Urinary bladder (tissue), 4 donors: ENCODE data around the gene GPR137. TPM values are rescaled to one million over a fixed set of nuclear protein-coding genes. Genes with fewer than 3 reads are reported as not detected.
"Not testable (repeated sequence)": the region's sequence is repeated elsewhere in the genome, so short reads cannot be mapped to it uniquely, and the experiment has no call there.

Experiments
- DNase-seq: peaks from one replicate; pipeline ENCODE4 v3.0.0-alpha.2; 2015; ENCODE audit errors: extremely low spot score
- H3K27ac ChIP-seq: one replicate; pipeline ENCODE4 v1.5.1; 2013; ENCODE audit warnings: low read depth, mild to moderate bottlenecking, moderate library complexity
- H3K36me3 ChIP-seq: one replicate; pipeline ENCODE4 v1.6.1; 2013; ENCODE audit warnings: mild to moderate bottlenecking, moderate library complexity; ENCODE audit not compliant: insufficient read depth
- H3K4me1 ChIP-seq: one replicate; pipeline ENCODE4 v1.6.1; 2013; ENCODE audit warnings: mild to moderate bottlenecking, moderate library complexity; ENCODE audit not compliant: insufficient read depth
- H3K4me3 ChIP-seq: one replicate; pipeline ENCODE4 v1.5.1; 2013; ENCODE audit warnings: low read depth, low read length
- WGBS: extraction: QIAGEN DNeasy Blood & Tissue Kit; methylation state at CpG from one replicate; pipeline ENCODE4 v1.1.7; 2013; 5-methylcytosine and 5-hydroxymethylcytosine counted together
- polyA plus RNA-seq: library from polyadenylated mRNA; stranded (reverse); fragments of 200-250 nt; gene quantifications from one replicate; pipeline ENCODE4 v1.2.3, GENCODE V29; 2013
- total RNA-seq: library from RNA; depleted of rRNA; stranded (reverse); fragments of >200 nt; gene quantifications from one replicate; pipeline ENCODE4 v1.2.3, GENCODE V29; 2014
- donor health status: healthy with polysubstance abuse.
- donor health status: healthy.

GPR137 gene
- total and polyA plus RNA-seq, 2 donors: 4.7 to 48.3 TPM

- no peaks in the 10 kb centered on the region for H3K36me3 ChIP-seq
- no peaks in the 10 kb centered on the region for H3K4me1 ChIP-seq
- 11% methylated on average over 6 of the region's 6 CpGs for WGBS
- peak overlapping the region; percentile 62 for H3K27ac ChIP-seq
- DNase-seq: no peak
- peak overlapping the region; percentile 56 for H3K4me3 ChIP-seq
Measured at GRCh38 chr11:64245401-64245796, 40.2 kb upstream of the GPR137 start.

GRCh38 chr11:64245797-64246620, 39.6 kb upstream of the GPR137 start:
- H3K4me3 ChIP-seq: peak overlapping the region; percentile 56
- no peak for DNase-seq
- H3K27ac ChIP-seq: peak overlapping the region; percentile 62
- H3K36me3 ChIP-seq: no peaks in the 10 kb centered on the region
- WGBS: under 1% methylated on average over 46 of the region's 46 CpGs
- no peaks in the 10 kb centered on the region for H3K4me1 ChIP-seq

- not testable (repeated sequence) for H3K27ac ChIP-seq
- WGBS: under 1% methylated on average over 43 of the region's 43 CpGs
Measured at GRCh38 chr11:64246621-64246870, 39.1 kb upstream of the GPR137 start.

GRCh38 chr11:64246871-64247728, 38.5 kb upstream of the GPR137 start, which contains the start of gene PPP1R14B:
TSS of gene PPP1R14B (minus strand) at chr11:64246943. CDS start at chr11:64246673, 270 bp downstream.
- DNase-seq: no peak
- H3K36me3 ChIP-seq: no peaks in the 10 kb centered on the region
- H3K27ac ChIP-seq: peak within 1 kb of the TSS; percentile 83
- peak within 1 kb of the TSS; percentile 56 for H3K4me3 ChIP-seq
- under 1% methylated on average over 74 of the region's 74 CpGs for WGBS
- H3K4me1 ChIP-seq: no peaks in the 10 kb centered on the region

More at GRCh38 chr11:64246621-64246870, 39.1 kb upstream of the GPR137 start:
- not testable (repeated sequence) for DNase-seq, H3K36me3 ChIP-seq, H3K4me1 ChIP-seq
- peak overlapping the region; percentile 56 for H3K4me3 ChIP-seq

- WGBS: 41% methylated on average over 31 of the region's 31 CpGs
- DNase-seq: no peak
- Histone ChIP-seq H3K4me3 (peak overlapping the region; percentile 56), H3K4me1 (no peaks in the 10 kb centered on the region), H3K36me3 (no peaks in the 10 kb centered on the region), H3K27ac (no peak overlapping the region)
Measured at GRCh38 chr11:64247729-64248531, 37.7 kb upstream of the GPR137 start.

GRCh38 chr11:64248578-64248977, 37.1 kb upstream of the GPR137 start:
- Histone ChIP-seq H3K36me3 (no peaks in the 10 kb centered on the region), H3K27ac (no peak overlapping the region), H3K4me1 (no peaks in the 10 kb centered on the region), H3K4me3 (no peak overlapping the region)
- WGBS: 79% methylated on average over 7 of the region's 7 CpGs
- DNase-seq: no peak

GRCh38 chr11:64249038-64249437, 36.6 kb upstream of the GPR137 start:
- 94% methylated on average over 4 of the region's 4 CpGs for WGBS

GRCh38 chr11:64249563-64250414, 35.9 kb upstream of the GPR137 start:
- Histone ChIP-seq H3K27ac (no peak overlapping the region), H3K4me1 (no peaks in the 10 kb centered on the region), H3K4me3 (no peak overlapping the region), H3K36me3 (no peaks in the 10 kb centered on the region)
- DNase-seq: no peak
- WGBS: 89% methylated on average over 8 of the region's 8 CpGs

More at GRCh38 chr11:64249038-64249437, 36.6 kb upstream of the GPR137 start:
- no peaks in the 10 kb centered on the region for H3K4me1 ChIP-seq
- no peak overlapping the region for H3K4me3 ChIP-seq
- no peak for DNase-seq
- H3K27ac ChIP-seq: no peak overlapping the region
- no peaks in the 10 kb centered on the region for H3K36me3 ChIP-seq

- peak overlapping the region; percentile 80 for H3K4me3 ChIP-seq
- H3K27ac ChIP-seq: no peak overlapping the region
- DNase-seq: no peak
- no peaks in the 10 kb centered on the region for H3K36me3 ChIP-seq
- 19% methylated on average over 13 of the region's 13 CpGs for WGBS
- no peaks in the 10 kb centered on the region for H3K4me1 ChIP-seq
Measured at GRCh38 chr11:64250415-64251015, 35.1 kb upstream of the GPR137 start.

- DNase-seq: no peak
- no peaks in the 10 kb centered on the region for H3K4me1 ChIP-seq
- no peaks in the 10 kb centered on the region for H3K36me3 ChIP-seq
- WGBS: under 1% methylated on average over 75 of the region's 75 CpGs
- peak within 1 kb of the TSS; percentile 80 for H3K4me3 ChIP-seq
- no peak within 1 kb of the TSS for H3K27ac ChIP-seq
Measured at GRCh38 chr11:64251016-64251752, 34.5 kb upstream of the GPR137 start, which contains the start of gene PLCB3. TSS of gene PLCB3 (plus strand) at chr11:64251530. CDS start at chr11:64251650, 120 bp downstream.

GRCh38 chr11:64251753-64252002, 34.0 kb upstream of the GPR137 start:
- Histone ChIP-seq H3K4me3 (peak overlapping the region; percentile 80), H3K27ac (no peak overlapping the region), H3K36me3 (no peaks in the 10 kb centered on the region), H3K4me1 (no peaks in the 10 kb centered on the region)
- WGBS: 1% methylated on average over 18 of the region's 18 CpGs
- DNase-seq: no peak
